Activated CD8-positive, alpha-beta memory T cell treated with anti-CD3 and anti-CD28 coated beads, Interleukin-2, amount 50 U/mL, for 48 hours (primary cell): ENCODE results near the gene ADD3.

Experiments used
- DNase-seq: peaks from one replicate; pipeline ENCODE4 v3.0.0-alpha.2; 2020

Gene ADD3

DNA sequence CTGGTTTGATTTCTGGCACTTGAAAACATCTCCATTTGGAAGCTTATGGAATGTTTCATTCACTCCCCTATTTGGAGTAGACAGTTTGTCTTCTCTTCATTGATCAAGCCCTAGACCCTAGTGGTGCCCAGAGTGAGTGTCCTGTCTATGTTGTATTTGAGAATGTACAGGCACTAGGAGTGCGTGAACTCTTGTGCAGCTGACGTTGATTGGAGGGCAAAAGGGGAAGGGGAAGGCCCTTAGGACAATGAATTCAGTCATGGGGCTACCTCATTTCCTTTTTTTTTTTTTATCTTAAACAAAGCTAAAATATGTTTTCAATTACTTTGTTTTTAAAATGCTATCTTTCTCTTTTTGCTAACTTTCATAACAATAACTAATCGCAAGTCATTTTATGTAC lies 66.5 kb downstream of the ADD3 start:
- DNase-seq, result no peak

- no peak for DNase-seq
Measured at GRCh38 chr10:110074758-110075671, 67.2 kb downstream of the ADD3 start.

GRCh38 chr10:110075686-110076085 lies 67.9 kb downstream of the ADD3 start:
- no peak for DNase-seq

GRCh38 chr10:110076559-110077318 lies 69.0 kb downstream of the ADD3 start:
- no peak for DNase-seq

DNA sequence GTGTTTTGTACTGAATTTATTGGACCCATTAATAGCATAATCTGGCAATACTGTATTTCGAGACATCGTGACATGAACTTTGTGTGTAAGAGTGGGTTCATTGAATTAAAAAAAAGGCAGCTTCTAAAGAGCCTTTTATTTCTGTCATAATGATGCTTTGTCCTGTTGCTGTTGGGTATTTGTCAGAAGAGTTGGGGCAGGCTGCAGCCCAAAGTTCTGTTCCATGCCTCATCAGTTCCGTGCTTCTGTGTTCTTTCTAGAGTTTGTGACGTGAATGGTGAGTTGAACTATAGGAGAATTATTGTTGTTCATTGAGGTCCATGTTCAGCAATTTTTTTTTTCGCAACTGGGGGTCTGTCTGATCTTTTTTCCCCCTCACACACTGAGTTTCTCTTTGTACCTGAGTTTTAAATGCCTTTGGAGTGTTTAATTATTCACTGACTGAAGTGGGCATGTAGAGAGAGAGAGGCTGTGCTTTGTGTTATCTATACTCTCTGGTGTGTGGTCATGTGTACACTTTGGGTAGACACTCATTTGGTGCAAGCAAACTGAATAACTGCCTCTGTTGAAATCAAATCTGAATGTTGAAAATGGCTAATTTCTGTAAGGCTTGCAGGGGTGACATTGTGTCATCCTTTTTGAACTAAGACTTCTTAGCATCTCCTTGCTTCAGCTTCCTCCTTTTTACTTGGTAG lies 69.8 kb downstream of the ADD3 start:
- no peak for DNase-seq

- no peak for DNase-seq
Measured at GRCh38 chr10:110078317-110078716, 70.5 kb downstream of the ADD3 start.

DNA sequence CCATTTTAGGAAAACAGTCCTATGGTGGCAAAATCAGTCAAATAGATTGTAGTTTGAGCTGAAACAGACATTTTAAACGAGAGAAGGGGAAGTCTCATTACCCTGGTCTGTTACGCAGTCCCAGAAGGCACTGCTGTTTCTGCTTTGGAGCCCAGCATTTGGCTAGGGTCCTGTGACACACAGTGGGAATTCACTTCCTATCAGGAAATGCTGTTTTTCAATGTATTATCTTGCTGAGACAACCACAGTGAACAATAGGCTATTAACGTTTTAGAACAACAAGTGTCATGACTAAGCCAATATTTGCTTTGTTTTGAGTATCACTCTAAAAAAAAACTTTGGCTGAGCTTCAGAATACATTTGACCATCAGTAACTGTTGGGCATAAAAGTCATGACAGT lies 74.1 kb downstream of the ADD3 start:
- DNase-seq, result no peak

DNA sequence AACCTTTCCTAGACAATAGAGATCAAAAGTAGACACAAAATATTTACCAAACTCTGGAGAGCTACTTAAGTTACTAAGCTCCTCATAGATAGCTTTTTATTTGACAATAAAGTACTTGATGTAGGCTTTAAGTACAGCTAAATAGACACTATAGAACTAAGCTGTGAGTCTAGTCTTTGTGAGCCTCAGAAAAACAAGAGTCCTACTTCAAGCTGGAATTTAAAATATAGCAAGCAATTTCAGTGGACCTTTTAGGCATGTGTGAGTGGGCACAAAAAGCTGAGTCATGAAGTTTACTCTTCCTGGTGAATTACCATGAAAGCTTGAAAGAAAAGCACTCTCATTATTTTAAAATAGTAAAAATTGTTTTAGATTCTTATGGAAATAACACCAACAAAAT lies 76.1 kb downstream of the ADD3 start:
- no peak for DNase-seq

DNA sequence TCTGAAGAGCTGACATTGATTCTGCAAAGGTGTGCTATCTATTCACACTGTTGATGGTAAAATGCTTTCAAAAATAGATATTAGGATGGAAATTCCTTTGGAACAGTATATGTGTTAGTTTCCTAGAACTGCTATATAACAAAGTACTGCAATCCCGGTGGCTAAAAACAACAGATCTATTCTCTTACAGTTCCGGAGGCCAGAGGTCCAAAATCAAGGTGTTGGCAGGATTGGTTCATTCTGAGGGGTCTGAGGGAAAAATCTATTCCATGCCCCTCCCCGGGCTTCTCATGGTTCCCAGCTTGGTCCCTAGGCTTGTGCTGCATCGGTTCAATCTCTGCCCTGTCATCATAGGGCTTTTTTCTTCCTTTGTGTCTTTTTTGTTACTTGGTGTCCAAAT lies 79.9 kb downstream of the ADD3 start:
- no peak for DNase-seq

DNA sequence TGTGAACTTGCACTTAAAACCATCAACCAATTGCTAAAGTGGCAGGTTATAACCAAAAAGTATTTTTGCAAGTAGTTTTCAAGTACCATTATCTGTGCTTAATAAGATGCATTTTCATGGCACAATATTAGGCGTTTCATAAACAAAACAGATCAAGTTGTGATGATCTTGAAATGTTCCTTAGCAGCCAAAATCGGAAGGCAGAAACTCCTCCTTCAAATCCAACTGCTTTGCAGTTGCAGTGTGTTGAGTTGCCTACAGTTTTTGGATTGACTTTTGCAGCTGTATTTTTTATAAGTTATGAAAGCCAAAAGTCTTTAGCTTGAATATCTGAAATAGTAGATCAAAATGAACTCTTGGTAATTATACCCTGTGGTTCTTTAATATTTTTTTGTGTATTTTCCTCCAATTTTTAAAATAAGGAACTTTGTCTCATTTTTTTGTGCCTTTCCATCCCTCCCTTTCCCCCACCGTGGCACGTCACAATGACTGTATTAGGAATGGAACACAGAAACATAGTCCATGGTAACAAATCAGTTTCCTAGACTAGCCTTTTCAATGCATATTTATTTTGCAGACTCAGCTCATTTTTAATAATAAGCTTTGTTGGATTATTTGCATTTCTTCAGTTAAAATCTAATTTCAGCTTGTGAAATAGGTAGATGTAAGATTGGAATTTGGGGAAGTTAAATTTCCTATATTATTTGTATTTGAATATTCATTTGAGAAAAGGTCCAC lies 80.8 kb downstream of the ADD3 start:
- DNase-seq, result no peak

DNA sequence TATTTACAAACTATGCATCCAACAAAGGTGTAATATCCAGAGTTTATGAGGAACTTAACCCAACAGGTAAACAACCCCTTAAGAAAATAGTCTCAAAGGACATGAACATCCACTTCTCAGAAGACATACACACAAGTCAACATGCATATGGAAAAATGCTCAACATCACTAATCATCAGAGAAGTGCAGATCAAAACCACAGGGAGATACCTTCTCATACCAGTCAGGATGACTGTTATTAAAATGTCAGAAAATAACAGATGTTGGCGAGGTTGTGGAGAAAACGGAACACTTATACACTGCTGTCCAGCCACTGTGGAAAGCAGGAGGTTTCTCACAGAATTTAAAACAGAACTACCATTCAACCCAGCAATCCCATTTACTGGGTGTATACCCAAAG lies 84.0 kb downstream of the ADD3 start:
- no peak for DNase-seq

DNA sequence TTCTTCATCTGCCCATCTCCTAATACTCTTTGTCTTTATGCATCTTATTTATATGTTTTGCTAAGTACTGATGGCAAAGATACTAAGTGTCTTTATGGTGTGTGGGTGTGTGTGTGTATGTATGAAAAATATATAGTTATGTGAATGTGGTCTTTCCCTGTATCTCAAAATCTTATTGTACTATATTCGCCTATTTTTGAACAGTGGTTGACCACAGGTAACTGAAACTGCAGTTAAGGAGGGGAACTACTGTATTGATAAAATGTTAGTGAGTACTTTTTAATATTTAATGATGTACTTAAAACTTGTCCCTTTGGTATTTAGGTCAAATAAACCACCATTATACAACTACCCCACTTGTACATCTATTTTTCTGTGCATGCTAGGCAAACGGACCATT lies 85.9 kb downstream of the ADD3 start:
- DNase-seq, result no peak

- DNase-seq, result no peak
Measured at GRCh38 chr10:110094786-110095185, 87.0 kb downstream of the ADD3 start.

- DNase-seq, result no peak
Measured at GRCh38 chr10:110101464-110102144, 93.8 kb downstream of the ADD3 start.

- no peak for DNase-seq
Measured at GRCh38 chr10:110103921-110104461, 96.2 kb downstream of the ADD3 start.

DNA sequence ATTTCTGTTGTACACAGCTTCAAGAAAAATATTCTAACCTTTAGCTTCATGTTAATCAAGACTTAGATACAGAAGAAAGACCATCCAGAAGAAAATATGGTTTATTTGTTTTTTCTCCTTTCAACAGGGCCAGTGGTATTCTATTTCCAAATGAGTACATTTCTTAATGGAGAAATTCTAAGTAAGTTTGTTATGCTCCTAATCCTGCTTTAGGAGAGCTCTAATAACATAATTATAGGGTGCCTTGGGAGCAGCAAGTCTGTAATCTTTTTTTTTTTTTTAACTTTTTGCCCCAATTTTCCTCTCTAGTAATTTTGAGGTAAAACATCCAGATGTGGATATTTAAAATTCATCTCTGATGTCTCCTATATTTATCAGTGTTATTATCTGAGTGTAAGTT lies 98.1 kb downstream of the ADD3 start:
- no peak for DNase-seq

GRCh38 chr10:110107430-110107829 lies 99.6 kb downstream of the ADD3 start:
- DNase-seq, result no peak

DNA sequence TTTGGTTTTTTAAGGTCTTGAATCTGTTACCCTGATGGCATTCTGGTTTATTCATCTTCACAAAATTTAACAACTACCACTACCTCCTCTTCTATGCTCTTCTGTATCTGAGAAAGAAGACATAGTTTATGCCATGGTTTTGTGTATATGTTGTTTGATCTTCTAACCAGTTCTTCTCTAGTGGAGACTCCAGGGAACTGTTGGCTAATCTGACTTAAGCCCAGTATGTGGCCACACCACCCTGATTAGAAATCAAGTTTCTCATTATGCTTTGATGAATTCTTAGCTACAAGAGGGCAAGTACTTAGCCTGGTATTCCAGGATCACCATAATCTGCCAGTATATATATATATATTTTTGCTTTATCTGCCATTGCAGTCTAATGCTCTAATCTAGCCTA lies 100.1 kb downstream of the ADD3 start:
- DNase-seq, result no peak

GRCh38 chr10:110109511-110109910 lies 101.7 kb downstream of the ADD3 start:
- no peak for DNase-seq

DNA sequence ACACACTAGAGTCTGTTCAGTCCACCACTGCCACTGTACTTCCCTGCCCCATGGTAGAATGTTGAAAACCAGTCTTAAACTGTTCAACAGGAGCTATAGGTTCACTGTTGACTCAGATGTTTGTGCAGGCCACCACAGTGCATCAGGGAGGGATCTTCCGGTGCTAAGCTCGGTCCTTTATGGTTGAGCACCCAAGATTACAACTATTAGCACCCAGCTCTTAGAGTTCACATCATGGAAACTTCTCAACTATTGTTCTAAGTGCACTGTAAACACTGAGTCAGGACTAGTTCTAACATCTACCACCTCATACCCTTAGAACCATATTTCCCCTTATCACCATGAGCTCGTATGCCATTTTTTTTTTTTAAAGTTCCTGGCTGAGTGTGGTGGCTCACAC lies 102.6 kb downstream of the ADD3 start:
- DNase-seq, result no peak

DNA sequence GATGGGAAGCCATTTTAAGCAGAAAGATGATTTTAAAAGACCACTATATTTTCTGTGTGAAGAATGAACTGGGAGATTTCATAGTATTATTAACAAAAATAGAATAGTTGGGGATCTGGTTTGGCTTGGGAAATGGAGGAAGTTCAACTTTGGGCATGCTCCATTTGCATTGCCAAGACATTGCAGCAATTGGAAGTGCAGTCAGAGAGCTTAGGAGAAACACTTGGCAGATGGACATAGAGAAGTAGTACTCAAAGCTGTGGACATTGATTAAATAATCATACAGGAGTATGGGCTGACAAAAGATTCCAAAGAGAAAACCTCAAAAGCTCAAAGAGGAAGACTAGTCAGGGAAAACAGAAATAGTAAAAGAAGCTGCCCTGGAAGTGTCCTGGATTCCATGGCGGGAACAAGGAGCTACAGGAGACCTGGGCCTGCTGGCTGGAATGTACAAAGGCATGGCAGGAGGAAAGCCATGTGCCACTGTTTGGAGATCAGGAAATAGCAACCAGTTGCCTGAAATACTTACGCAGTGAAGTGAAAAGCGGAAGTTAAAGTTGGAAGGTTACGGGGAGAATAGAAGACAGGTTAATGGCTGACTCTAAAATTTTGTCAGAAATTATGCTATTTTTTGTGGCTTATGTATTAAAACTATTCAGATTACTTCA lies 106.0 kb downstream of the ADD3 start:
- no peak for DNase-seq
